T1000 (cell line): ENCODE results near the gene NEIL3.

Source experiments
- DNase-seq: peaks from one replicate; lab custom pipeline; 2025; ENCODE audit warnings: mixed read lengths; lab: John Stamatoyannopoulos, UW

Gene NEIL3

GRCh38 chr4:177371461-177371860 is 61.8 kb downstream of the NEIL3 start:
- DNase-seq = no peak

GRCh38 chr4:177374966-177375365 is 65.3 kb downstream of the NEIL3 start:
- no peak for DNase-seq

GRCh38 chr4:177375372-177375771 is 65.7 kb downstream of the NEIL3 start:
- no peak for DNase-seq

DNA sequence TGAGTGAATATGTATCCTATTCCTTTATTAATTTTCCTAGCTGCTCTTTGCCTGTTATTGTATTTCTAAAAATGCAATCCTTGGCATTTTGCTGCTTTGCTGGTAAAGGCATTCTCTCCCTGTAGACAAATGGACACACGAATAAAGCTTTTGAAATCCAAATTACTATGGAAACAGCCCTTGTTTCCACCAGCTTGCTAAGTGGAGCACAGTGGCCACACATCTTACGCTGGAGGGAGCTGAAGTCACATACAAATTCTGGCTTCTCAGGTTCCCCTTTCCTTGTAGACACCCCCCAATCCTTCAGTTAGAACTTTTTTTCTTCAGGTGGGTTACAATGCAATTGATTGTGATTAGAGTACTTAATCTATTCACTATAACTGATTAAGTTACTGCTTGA is 66.3 kb downstream of the NEIL3 start:
- DNase-seq = no peak

DNA sequence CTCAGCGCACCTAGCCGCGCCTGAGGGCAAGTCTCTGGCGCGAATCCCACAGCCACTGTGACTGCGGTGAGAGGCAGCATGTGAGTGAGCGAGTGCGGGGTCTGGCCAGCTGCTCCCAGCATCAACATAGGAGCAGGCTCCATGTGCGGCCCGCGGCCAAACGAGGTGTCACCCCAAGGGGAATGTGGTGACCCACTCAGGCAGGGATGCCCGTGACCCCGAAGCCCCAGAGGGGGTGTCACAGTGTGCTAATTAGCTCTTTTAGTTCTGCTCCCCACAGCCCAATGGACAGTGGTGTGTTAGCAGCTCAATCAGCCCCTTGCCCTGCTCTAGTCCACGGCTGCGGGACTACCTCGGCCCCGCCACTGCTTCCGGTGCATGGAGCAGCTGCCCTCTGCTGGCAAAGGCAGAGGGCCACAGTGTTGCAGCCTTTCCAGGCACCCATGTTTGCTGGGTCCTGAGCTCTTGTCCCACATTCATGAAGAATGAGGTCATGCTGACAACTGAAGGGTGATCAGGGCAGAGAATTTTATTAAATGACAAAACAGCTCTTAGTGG is 71.1 kb downstream of the NEIL3 start:
- DNase-seq = no peak

- no peak for DNase-seq
These were observed 72.2 kb downstream of the NEIL3 start for GRCh38 chr4:177381762-177382310.

- DNase-seq = no peak
These were observed 75.3 kb downstream of the NEIL3 start for GRCh38 chr4:177384856-177385397.

DNA sequence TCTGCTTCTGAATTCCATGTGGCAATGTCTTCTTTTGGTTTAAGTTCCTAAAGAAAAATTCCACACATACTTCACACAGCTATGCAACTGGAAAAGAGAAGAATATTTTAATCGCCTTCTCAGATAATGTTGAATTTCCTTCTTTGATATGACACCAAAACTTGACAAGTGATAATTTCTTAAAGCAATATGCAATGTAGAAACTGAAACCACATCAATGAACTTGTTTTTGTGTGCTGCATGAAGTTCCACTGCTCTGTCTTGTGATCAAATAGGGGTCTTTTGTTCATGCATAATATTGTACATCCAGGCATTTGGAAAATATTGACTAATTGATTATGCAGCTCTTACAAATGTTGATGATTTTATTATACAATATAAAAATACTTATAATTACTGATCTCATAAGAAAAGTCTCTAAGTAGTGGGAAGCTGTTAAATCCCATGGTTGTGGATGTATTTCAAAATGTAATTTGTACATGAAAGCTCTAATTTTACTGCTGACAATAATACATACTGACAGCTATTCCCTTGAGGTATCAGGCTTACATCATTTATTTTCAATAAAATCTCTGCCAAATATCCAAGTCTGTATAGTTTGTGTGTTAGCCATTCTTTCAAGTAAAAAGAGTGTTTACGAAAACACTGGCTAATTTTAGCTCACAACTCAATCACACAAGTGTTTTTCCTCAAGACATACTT is 76.1 kb downstream of the NEIL3 start:
- DNase-seq = no peak

DNA sequence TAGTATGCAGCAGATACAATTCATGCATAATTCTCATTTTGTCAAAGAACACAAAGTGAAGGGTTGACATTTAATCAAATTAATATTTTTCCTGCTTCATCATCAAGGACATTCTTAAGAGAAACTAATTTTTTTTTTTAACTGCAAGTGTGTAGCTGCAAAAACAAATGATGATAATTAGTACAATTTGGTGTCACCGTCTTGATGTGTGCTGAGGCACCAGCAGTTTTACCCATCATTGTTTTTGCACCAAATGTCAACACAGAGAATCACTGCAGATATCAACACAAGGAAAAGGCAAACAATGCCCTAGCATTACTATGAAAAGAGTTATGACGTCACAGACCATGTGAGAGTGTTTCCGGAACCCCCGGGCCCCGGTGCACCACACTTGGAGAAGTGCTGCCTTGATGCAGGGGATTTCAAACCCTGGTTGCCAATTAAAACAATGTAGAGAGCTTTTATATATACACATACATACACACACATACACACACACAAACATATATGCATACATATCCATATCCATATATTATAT is 76.7 kb downstream of the NEIL3 start:
- DNase-seq = no peak

DNA sequence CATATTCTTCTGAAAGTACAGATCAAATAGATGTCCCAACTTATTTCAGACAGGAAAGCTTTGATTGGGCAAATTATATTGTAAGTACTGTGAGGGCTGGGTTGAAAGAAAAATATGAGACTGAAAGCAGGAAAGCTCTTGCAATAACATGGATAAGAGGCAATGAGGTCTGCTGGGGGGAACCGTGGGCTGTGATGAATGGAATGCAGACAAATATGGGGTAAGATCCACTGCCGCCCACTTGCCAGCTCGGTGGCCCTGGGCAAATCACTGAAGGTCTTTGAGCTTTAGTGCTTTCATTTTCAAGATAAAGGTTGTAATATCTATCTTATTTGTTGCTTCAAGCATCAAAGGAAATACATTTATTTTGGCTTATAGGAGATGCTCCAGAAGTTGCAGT is 81.6 kb downstream of the NEIL3 start:
- no peak for DNase-seq

DNA sequence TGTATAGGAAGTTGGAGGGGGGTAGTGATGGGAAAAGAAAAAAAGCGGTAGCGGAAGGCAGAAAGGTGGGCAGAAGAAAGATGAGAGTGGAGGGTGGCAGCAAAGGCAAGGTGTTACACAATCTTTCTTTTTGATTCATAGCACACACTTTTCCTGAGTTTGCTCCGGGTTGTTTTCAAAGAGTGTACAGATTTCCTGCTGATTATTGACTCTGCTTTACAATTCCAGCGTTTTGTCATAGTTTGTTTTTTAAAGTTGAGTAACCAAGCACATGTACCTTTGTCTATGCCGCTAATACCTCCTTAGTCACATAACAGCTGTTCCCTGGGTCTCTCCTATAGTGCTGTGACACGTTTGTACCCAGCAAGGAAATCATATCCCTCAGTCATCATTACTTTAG is 82.3 kb downstream of the NEIL3 start:
- DNase-seq = no peak

- DNase-seq = no peak
These were observed 83.6 kb downstream of the NEIL3 start for GRCh38 chr4:177393236-177393635.

DNA sequence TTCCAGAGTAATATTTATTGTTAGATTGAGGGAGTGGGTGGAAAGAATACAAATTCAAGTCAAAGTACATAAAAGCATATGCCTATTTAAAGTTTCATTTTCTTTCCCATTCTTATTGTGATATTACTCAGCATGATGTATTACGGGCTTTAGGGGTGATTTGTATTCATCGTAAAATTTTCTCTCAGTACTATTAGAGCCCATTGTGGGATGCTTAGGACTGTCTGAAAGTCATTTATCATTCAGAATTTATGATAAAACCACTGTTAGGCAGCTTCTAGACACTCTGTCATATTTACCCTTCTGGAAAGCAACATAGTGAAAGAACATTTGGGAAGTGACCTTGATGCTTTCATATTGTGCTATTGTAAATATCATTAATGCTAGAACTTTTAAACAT is 86.7 kb downstream of the NEIL3 start:
- no peak for DNase-seq

GRCh38 chr4:177400030-177400429 is 90.4 kb downstream of the NEIL3 start:
- no peak for DNase-seq

- DNase-seq = no peak
These were observed 92.1 kb downstream of the NEIL3 start for GRCh38 chr4:177401658-177402273.

DNA sequence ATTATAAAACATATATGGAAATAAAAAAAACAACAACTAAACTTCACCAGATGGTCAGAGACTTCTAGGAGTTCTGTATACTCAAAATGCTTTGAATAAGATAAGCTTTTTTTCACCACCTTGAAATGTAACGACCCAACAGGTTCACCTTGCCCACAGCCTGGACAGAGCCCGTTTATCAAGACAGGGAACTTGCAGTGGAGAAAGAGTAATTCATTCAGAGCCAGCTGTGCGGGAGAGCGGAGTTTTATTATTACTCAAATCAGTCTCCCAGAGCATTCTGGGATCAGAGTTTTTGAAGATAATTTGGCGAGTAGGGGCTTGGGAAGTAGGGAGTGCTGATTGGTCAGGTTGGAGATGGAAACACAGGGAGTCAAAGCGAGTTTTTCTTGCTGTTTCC is 94.1 kb downstream of the NEIL3 start:
- DNase-seq = no peak

GRCh38 chr4:177404342-177404741 is 94.7 kb downstream of the NEIL3 start:
- no peak for DNase-seq

GRCh38 chr4:177404986-177405385 is 95.3 kb downstream of the NEIL3 start:
- DNase-seq = no peak

GRCh38 chr4:177405508-177405907 is 95.8 kb downstream of the NEIL3 start:
- no peak for DNase-seq

- DNase-seq = no peak
These were observed 98.3 kb downstream of the NEIL3 start for GRCh38 chr4:177408023-177408422.

DNA sequence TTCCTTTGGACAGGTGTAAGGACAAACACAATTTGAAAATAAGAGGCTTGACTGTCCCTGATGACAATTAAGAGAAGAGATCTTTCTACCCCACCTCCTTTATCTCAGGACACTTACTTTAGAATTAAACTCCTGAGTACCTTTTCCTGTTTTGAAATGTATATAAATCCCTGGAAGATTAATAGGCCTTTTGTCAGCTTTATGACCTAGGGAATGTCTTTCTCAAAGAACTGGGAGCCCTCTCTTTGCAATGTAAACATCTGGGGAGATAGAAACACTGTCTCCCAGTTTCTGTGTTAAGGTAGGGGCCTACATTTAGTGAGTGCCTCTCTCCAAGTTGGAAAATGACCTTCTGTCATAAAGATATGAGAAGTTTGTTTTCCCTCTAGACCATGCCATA is 100.9 kb downstream of the NEIL3 start:
- DNase-seq = no peak

- DNase-seq = no peak
These were observed 102.3 kb downstream of the NEIL3 start for GRCh38 chr4:177411996-177412395.
